ENCODE results near the gene CPNE8.

DNA sequence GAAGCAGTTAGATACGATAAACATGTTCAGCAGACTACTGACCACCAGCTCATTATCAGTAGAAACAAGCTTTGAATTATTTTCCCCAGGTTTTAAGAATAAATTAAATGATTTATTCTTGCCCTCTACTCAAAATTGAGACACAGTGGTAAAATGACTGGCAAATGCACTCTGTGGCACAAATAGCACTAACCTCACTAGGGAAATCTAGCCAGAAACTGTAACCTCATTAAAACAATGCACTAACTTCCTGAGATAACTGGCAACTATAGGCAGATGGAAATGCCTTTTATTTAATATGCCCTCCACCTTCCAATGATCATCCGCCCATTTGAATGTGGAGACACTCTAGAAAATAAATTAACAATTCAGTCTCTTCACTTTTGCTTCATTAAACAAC, 33.2 kb downstream of the CPNE8 start:
- TF ChIP-seq, protein P1, sequence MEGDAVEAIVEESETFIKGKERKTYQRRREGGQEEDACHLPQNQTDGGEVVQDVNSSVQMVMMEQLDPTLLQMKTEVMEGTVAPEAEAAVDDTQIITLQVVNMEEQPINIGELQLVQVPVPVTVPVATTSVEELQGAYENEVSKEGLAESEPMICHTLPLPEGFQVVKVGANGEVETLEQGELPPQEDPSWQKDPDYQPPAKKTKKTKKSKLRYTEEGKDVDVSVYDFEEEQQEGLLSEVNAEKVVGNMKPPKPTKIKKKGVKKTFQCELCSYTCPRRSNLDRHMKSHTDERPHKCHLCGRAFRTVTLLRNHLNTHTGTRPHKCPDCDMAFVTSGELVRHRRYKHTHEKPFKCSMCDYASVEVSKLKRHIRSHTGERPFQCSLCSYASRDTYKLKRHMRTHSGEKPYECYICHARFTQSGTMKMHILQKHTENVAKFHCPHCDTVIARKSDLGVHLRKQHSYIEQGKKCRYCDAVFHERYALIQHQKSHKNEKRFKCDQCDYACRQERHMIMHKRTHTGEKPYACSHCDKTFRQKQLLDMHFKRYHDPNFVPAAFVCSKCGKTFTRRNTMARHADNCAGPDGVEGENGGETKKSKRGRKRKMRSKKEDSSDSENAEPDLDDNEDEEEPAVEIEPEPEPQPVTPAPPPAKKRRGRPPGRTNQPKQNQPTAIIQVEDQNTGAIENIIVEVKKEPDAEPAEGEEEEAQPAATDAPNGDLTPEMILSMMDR (IDR thresholded peaks at IDR 0.05 in 2 of 3, conservative IDR thresholded peaks at IDR 0.05 in 1 of 3; ENCODE audit: control insufficient read depth in 2 of 3, extremely low read depth in 1 of 3, insufficient read depth in 1 of 3, low read depth in 3 of 3, low read length in 3 of 3), result no peak
- no peak for TF ChIP-seq POLR2AphosphoS2 (IDR thresholded peaks at IDR 0.05; ENCODE audit: low read depth, low read length)
- TF ChIP-seq POLR2AphosphoS5 (IDR thresholded peaks at IDR 0.05; ENCODE audit: low read length), result no peak
- TF ChIP-seq, protein P2, sequence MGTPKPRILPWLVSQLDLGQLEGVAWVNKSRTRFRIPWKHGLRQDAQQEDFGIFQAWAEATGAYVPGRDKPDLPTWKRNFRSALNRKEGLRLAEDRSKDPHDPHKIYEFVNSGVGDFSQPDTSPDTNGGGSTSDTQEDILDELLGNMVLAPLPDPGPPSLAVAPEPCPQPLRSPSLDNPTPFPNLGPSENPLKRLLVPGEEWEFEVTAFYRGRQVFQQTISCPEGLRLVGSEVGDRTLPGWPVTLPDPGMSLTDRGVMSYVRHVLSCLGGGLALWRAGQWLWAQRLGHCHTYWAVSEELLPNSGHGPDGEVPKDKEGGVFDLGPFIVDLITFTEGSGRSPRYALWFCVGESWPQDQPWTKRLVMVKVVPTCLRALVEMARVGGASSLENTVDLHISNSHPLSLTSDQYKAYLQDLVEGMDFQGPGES (IDR thresholded peaks at IDR 0.05), result no peak
